Osteoblast (primary cell): Measurements from ENCODE around the gene ABLIM3. TPM values are rescaled to one million over a fixed set of nuclear protein-coding genes. Genes with fewer than 3 reads are reported as not detected.

ENCODE experiments used
- DNase-seq: peaks from one replicate; pipeline ENCODE4 v3.0.0; 2011; ENCODE audit warnings: low spot score, mixed read lengths; ENCODE audit not compliant: insufficient read length; ENCODE audit errors: missing footprints
- H2AFZ ChIP-seq: 2 replicates; pipeline ENCODE4 v1.6.0; 2011; ENCODE audit warnings: mild to moderate bottlenecking, low read length
- H3K27ac ChIP-seq: 2 replicates; pipeline ENCODE4 v1.5.1; 2011; ENCODE audit warnings: mild to moderate bottlenecking, low read depth, low read length, moderate library complexity
- H3K27me3 ChIP-seq: 2 replicates; pipeline ENCODE4 v1.6.0; 2012; ENCODE audit warnings: mild to moderate bottlenecking, control low read depth, inconsistent platforms, low read length, moderate library complexity; ENCODE audit not compliant: insufficient read depth
- H3K36me3 ChIP-seq: 2 replicates; pipeline ENCODE4 v1.5.1; 2011; ENCODE audit warnings: mild to moderate bottlenecking, low read length, control low read depth, moderate library complexity; ENCODE audit not compliant: insufficient read depth
- H3K4me1 ChIP-seq: 2 replicates; pipeline ENCODE4 v1.5.1; 2011; ENCODE audit warnings: mild to moderate bottlenecking, low read length, control low read depth, moderate library complexity; ENCODE audit not compliant: insufficient read depth
- H3K4me2 ChIP-seq: 2 replicates; pipeline ENCODE4 v1.6.0; 2011; ENCODE audit warnings: mild to moderate bottlenecking, low read length; ENCODE audit not compliant: insufficient read depth
- H3K4me3 ChIP-seq: fragments of 200-600 bp; sonication (generic); 3 replicates; pipeline ENCODE4 v1.5.1; 2012; ENCODE audit warnings: mild to moderate bottlenecking, low read length, inconsistent platforms; ENCODE audit not compliant: insufficient read depth
- H3K79me2 ChIP-seq: 2 replicates; pipeline ENCODE4 v1.6.0; 2012; ENCODE audit warnings: mild to moderate bottlenecking, low read length, control low read depth, inconsistent platforms; ENCODE audit not compliant: insufficient read depth
- H3K9me3 ChIP-seq: 2 replicates; pipeline ENCODE4 v1.5.1; 2011; ENCODE audit warnings: low read depth, low read length, control low read depth
- H4K20me1 ChIP-seq: 2 replicates; pipeline ENCODE4 v1.6.0; 2012; ENCODE audit warnings: mild to moderate bottlenecking, low read length, control low read depth; ENCODE audit not compliant: insufficient read depth
- total RNA-seq: library from RNA; depleted of rRNA; stranded (reverse); fragments of >200 nt; gene quantifications from 2 replicates; pipeline ENCODE4 v1.2.3, GENCODE V29; 2012
- TF ChIP-seq, protein P1 (sequence below): IDR thresholded peaks from 2 replicates; pipeline ENCODE4 v1.5.1; 2011; ENCODE audit warnings: mild to moderate bottlenecking, low read depth, low read length, moderate library complexity; ENCODE audit errors: extremely low read depth

Gene ABLIM3
- total RNA-seq, 1 donor, result 5.8 TPM

DNA sequence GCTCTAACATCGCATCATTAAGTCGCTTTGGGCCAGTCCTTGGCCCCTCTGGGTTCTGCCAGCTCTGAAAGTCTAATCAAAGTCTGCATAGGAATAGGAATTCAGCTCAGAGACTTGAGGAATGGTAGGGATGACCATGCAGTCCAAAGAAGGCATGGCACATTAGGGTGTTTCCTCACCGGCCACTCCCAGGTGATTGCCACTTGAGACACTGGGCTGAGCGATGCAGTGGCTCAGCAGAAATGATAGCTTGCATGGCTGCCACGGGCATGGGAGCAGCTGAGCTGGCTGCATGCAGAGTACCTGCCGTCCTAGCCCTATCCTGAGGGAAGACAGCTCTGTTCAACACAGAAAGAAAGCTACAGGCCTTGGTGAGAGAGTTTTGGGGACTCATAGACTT, 159.1 kb downstream of the ABLIM3 start:
- TF ChIP-seq, protein P1, sequence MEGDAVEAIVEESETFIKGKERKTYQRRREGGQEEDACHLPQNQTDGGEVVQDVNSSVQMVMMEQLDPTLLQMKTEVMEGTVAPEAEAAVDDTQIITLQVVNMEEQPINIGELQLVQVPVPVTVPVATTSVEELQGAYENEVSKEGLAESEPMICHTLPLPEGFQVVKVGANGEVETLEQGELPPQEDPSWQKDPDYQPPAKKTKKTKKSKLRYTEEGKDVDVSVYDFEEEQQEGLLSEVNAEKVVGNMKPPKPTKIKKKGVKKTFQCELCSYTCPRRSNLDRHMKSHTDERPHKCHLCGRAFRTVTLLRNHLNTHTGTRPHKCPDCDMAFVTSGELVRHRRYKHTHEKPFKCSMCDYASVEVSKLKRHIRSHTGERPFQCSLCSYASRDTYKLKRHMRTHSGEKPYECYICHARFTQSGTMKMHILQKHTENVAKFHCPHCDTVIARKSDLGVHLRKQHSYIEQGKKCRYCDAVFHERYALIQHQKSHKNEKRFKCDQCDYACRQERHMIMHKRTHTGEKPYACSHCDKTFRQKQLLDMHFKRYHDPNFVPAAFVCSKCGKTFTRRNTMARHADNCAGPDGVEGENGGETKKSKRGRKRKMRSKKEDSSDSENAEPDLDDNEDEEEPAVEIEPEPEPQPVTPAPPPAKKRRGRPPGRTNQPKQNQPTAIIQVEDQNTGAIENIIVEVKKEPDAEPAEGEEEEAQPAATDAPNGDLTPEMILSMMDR, result no peak
- no peak overlapping the region for H3K4me3 ChIP-seq
- no peaks in the 10 kb centered on the region for H3K79me2 ChIP-seq
- no peak overlapping the region for H3K27ac ChIP-seq
- peaks cover 7% of the 10 kb centered on the region for H3K4me1 ChIP-seq
- H2AFZ ChIP-seq, result no peak overlapping the region
- H3K27me3 ChIP-seq, result no peaks in the 10 kb centered on the region
- no peaks in the 10 kb centered on the region for H4K20me1 ChIP-seq
- H3K9me3 ChIP-seq, result no peaks in the 10 kb centered on the region
- no peaks in the 10 kb centered on the region for H3K36me3 ChIP-seq
- no peak for DNase-seq
- H3K4me2 ChIP-seq, result no peak overlapping the region

DNA sequence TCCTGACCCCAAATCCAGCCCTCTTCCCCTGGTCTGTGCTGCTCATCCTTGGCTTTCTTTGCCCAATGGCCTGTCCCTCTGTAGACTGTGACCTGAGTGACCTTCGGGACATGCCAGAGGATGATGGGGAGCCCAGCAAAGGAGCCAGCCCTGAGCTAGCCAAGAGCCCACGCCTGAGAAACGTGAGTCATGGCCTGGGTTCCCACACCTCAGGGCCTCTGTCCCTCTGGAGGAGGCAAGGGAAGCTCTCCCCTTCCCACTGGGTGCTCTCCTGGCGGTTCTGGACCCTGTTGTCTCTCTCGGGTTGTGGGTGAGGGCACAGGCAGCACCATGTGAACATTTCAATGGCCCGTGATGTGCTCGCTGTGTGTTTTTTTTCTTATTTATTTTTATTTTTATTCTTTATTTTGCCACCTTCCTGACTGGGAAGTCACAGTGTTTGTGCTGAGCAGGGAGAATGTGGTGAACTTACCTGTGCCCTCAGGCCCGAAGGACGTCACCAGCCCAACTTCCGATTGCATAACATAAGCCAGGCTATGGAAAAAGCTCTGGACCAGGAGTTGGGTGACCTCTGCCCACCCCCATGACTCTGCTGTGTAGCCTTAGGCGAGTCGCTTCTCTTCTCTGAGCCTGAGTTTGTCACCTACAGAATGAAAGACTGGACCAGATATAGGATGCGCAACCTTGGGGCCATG, 159.9 kb downstream of the ABLIM3 start:
- DNase-seq, result no peak
- Histone ChIP-seq H2AFZ (no peak overlapping the region), H3K9me3 (no peaks in the 10 kb centered on the region), H3K27ac (no peak overlapping the region), H3K4me2 (no peak overlapping the region), H3K4me3 (no peak overlapping the region), H3K4me1 (peaks cover 7% of the 10 kb centered on the region), H4K20me1 (no peaks in the 10 kb centered on the region), H3K36me3 (no peaks in the 10 kb centered on the region), H3K27me3 (no peaks in the 10 kb centered on the region), H3K79me2 (no peaks in the 10 kb centered on the region)
- TF ChIP-seq, protein P1, result no peak

DNA sequence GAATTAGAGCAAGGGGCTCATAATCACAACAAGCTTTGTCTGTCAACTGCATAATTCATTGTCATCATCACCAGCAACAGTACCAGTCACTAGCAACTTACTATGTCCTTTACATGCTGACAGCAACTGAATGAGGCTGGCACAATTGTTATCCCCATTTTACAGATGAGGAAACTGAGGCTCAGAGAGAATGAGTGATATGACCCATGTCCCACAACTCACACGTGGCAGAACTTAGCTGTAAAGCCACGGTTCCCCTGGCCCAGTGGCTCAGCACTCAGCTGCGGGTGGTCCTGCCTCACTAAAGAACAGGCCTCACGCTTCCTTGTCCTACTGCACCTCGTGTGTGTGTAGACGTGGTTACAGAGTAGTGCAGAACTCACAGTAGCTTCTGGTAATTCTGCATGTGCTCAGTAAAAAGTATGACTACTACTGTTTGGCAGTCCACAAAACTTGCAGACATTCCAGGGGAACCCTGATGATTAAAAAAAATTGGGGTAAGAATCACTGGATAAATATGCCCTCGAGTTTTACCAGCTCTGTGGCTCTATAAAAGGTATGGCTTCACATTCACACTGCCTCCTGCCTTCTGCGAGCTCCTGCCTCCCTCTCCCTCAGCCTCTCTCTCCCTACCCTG, 160.6 kb downstream of the ABLIM3 start:
- Histone ChIP-seq H3K4me3 (no peak overlapping the region), H3K9me3 (no peaks in the 10 kb centered on the region), H3K4me1 (peaks cover 7% of the 10 kb centered on the region), H2AFZ (peak overlapping the region; percentile 42), H3K36me3 (no peaks in the 10 kb centered on the region), H4K20me1 (no peaks in the 10 kb centered on the region), H3K27ac (no peak overlapping the region), H3K4me2 (no peak overlapping the region), H3K27me3 (no peaks in the 10 kb centered on the region), H3K79me2 (no peaks in the 10 kb centered on the region)
- TF ChIP-seq, protein P1, result no peak
- peak; percentile 92 for DNase-seq

DNA sequence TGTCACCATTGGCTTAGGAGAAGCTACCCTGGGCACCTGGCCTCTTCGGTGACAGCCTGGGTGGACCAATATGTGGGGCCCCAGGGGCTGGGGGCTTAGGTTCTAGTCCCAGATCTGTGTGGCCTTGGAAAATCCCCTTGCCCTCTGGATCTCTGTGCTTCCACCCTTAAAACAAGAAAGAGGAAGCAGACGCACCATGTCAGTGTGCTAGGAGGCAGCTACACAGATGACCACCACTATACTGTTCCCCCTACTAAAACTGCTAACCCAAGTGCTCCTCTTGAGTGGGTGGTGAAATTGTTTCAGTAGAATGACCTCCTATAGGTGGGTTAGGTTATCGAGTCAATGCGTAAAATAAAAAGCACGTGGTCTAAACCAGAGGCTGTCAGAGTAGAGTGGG, 161.3 kb downstream of the ABLIM3 start:
- no peaks in the 10 kb centered on the region for H4K20me1 ChIP-seq
- H2AFZ ChIP-seq, result no peak overlapping the region
- H3K9me3 ChIP-seq, result no peaks in the 10 kb centered on the region
- no peak overlapping the region for H3K27ac ChIP-seq
- no peak for DNase-seq
- H3K27me3 ChIP-seq, result no peaks in the 10 kb centered on the region
- no peaks in the 10 kb centered on the region for H3K79me2 ChIP-seq
- no peaks in the 10 kb centered on the region for H3K36me3 ChIP-seq
- peaks cover 7% of the 10 kb centered on the region for H3K4me1 ChIP-seq
- no peak overlapping the region for H3K4me3 ChIP-seq
- TF ChIP-seq, protein P1, result no peak
- no peak overlapping the region for H3K4me2 ChIP-seq
